Stimulated activated CD8-positive, alpha-beta memory T cell treated with anti-CD3 and anti-CD28 coated beads, Interleukin-2, amount 100 ng/mL, for 1 hour (primary cell): ENCODE data around the gene NXPH4.

Experiments used
- DNase-seq, 2 donors: peaks; one replicate each; pipeline ENCODE4 v3.0.0-alpha.2; 2020; ENCODE audit warnings: low read depth in 2 of 2

Gene NXPH4

DNA sequence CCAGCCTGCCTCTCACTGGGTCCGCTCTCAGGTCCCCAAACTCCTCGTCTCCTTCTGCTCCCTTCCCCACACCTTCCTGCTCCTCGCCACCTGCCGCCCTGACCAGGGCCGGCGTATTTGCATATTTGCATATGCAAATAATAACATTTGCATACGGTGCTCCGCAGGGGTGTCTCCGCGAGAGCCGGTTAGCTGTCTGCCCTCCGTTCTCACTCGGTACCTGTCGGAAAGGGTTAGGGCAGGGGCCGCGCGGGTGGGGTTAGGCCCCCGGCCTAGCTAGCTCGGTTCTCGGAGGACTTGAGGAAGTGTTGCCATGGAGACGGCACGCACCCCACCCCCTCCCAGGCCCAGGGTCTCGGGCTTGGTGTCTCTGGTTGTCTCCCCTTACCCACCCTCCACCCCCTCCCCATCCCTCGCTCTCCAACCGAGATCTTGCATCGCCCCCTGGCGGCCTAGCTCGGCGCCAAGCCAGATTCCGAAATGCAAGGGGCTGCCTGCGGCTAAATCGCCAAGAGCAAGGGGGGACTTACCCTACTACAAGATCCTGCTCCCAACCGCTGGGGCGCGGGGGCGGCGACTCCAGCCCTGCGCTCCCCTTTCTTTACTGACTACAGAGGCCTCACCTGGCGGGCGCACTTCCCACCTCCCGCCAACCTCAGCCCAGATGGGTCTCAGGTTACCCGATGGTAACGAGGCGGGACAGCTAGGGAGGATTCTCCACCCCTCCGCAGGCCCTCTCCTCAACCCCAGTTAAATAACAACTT is 26.3 kb downstream of the NXPH4 start:
- DNase-seq = no peak

DNA sequence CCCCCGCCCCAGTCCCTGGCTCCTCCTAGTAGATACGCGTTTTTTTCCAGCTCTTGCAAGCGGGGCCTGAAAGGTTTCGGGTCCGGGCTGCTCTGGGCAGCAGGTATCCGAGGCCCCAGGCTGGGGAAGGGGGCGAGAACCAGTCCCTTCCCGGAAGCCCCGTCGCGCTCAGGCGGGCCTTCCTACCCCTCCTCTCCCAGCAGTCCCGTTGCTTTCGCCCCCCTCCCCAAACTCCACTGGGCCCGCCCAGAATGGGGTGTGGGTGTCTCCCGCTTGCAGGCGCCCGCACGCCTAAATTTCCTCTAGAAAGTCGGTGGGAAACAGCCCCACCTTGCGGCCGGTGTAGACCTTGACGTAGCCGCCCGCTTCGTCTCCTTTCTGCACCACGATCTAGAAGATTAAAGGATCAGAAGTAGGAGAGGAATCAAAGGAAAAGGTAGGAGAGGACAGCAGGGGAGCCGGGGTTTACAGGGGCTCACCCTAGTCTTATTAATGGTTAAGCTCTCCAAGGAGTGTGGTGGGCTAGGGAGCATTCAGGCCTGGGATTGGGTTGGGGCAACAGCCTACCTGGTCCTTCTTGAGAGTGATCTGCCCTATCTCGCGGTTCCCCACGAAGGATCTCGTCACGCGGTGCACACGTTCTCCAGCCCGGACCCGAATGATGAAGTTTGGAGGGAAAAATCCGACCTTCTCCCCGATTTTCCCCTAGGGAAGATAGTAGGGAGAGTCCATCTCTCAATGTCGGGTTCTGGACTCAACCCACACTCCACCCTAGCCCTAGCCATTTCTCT is 27.1 kb downstream of the NXPH4 start:
- peak; percentile 48 to 68 for DNase-seq

DNA sequence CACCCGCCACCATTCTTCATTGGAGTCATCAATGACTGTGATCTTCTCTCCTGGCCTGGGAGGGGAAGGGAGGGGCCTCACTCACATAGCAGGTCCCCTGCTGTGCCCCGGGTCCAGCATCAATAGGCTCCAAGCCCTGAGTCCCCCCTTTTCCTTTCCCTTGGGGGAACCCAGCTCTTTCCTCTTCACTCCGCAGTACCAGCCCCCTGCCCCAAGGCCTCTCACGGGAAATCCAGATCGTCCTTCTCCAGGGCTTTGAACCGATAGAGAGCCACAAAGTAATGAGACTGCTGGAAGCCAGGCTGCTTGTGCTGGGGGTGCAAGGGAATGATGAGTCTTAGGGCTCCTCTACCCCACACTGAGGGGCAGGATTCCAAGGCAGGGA is 27.7 kb downstream of the NXPH4 start:
- DNase-seq = no peak

GRCh38 chr12:57247041-57247440 is 30.4 kb downstream of the NXPH4 start:
- DNase-seq = no peak

- no peak for DNase-seq
Measured at GRCh38 chr12:57248934-57249742, 32.5 kb downstream of the NXPH4 start.

DNA sequence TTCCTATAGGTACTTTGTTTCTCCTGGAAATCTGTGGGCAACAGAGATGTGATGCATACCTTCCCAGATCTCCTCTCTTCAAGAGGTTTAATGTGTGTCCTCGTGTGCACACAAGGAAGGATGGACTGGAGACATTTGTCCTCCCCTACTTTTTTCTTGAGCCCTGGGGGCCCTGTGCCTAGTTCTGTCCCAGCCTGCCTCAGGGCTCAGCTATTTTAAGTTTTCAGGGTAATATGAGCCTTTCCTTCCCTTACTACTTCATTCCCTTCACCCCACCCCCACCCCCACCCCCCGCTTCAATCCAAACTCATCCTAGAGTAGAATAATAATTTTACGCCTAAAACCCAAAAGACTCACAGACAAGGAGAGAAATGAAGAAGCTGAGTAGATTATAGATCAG is 33.9 kb downstream of the NXPH4 start:
- no peak for DNase-seq

- DNase-seq = no peak
Measured at GRCh38 chr12:57250956-57251355, 34.4 kb downstream of the NXPH4 start, which contains the start of gene STAC3. Gene STAC3, minus strand, starts transcription at chr12:57251187. Its CDS starts 1,551 bp downstream, at chr12:57249636.

DNA sequence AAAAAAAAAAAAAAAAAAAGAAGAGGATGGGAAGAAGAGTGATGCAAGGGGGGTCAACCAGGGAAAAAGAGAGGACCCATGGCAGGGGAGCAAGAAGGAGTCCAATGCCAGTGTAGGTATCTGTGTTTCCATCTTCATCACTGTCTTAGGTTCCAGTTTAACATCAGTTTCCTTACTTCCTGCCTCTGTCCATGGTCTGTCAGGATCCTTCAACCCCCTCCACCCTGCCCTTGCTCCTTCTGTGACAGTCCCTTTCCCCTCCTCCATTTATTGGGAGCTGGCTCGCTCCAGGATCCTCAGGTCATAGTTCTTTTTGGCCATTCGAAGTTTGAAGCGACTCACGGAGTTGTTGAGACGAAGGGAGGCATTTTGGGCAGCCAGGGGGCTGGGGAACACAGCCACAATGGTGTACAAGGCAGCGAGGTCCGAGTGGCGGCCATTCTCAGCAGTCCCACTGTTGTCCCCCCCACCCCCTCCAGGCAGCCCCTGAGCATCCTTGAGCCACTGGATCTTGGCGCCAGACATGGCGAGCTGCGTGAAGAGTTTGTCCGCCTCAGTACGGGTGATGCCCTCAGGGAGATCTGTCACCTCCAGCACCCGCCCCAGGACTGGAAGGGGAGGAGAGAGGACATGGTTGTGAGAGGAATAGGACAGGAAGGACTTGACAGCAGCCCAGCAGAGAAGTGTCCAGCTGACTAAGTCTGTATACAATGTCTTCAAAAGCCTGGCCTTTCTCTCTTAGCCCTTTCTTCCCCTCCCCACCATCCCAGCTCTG is 38.1 kb downstream of the NXPH4 start:
- DNase-seq = no peak

- no peak for DNase-seq
Measured at GRCh38 chr12:57255916-57256315, 39.3 kb downstream of the NXPH4 start.

DNA sequence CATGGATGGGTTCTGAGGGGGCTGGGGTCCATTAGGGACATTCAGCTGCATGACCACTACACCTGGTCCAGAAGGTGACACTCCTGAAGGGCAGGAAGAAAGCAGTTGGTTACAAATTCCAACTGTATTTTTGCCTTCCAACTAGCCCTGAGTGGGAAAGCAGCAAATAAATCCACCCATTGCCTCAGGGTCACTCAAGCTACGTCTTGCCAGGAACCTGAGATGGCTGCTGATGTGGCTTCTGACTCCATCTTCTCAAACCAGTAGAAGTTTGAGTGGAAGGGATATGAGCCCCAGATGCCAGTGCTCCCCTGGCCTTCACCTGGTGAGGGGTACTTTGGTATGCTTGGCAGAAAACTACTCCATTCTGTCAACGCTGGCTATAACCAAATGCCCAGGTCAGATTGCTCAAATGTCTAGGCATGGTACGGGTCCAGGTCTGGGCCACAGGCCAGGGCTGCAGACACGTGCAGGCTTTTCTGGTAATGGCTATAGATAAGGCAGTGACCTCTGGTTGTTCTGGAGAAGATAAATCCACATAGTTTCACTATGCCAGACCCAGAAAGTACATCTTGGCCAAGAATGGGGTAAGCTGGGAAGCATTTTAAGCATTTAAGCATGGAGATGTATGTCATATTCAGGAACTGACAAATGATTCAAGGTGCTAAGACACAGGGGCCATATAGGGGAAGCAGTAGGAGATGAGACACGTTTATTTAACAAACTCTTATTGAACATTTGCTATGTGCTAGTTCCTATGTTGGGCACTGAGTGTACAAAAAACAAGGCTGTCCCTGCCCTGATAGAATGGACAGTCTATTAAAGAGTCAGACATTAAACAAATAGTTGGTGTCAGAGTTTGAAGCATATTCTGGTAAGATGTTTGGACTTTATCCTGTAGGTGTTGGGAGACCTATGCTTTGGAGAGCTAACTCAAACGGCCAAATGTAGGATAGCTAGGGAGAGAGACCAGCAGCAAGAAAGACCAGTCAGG is 42.7 kb downstream of the NXPH4 start:
- DNase-seq = no peak

GRCh38 chr12:57260366-57260765 is 43.8 kb downstream of the NXPH4 start:
- DNase-seq = no peak

GRCh38 chr12:57261428-57261865 is 44.9 kb downstream of the NXPH4 start:
- no peak for DNase-seq

GRCh38 chr12:57262126-57262822 is 45.7 kb downstream of the NXPH4 start:
- no peak for DNase-seq

DNA sequence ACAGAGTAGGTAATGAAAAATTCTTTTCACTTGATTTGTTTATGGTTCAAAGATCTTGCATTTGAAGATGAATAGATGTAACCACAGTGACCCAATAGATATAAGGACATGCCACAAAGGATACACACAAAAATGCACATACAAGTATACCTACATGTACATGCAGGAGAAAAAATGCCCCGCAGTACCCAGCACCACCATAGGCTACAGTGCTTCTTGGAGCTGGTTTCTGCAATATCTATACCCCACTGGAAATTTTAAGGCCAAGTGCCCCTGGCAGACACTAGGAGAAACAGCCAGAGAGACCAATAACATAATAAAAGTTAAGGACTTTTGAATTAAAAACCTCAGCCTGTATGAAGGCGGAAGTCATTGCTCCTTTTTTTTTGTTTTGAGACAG is 46.5 kb downstream of the NXPH4 start:
- no peak for DNase-seq

DNA sequence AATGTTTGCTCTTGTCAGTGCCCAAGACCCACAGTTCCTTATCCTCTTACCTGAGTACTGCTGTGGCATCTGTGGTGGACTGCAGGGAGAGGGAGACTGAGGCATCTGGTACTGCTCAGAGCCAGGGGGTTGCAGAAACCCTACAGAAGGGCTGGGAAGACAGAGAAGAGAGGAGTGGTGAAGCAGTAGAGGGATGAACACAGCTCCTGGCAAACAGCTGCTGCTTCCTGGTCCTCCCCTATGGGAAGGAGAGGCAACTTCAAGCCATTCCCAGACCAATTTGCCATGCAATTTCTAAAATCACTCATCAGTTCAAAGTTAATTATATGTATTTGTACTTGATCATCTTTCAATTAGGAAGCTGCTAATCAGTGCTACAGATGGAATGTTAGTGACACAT is 50.1 kb downstream of the NXPH4 start:
- DNase-seq = no peak

DNA sequence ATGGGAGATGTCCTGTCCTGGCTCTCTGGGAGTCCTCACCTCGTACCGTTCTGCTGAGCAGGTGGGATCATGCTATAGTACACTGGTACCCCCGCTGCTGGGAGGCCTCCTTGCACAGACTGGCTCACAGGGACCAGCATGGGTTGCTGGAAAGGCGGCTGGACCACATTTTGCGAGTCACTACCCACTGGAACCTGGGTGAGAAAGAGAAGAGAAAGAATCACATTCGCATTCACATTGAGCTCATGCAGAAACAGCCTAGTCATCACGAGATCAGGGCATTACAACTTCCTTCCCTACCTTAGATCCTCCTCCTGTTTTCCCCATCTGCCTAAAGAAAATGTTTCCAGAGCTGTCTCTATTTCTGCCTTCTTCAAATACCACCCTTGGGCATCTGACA is 51.7 kb downstream of the NXPH4 start:
- no peak for DNase-seq

DNA sequence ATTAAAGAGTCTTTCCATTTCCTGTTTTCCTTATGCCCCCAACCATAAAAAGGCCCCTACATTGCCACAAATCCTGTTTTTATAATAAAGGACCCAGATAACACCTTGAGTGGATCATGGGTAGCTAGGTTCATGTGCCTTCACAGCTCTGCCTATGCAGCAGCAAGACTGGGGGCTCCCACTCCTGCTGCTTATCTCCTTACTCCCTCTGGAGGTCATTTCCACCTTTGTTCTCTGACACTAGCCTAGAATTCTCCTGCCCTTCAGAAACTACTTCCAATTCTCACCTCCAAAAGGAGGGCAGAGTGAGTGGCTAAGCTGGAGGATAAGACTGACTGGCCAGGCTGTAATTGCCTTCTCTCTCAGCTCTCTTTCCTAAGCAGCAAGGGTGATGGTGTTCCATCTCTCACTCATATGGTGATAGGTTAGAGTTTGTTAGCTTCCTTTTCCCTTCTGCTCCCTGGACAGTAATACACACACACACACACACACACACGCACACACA is 54.4 kb downstream of the NXPH4 start:
- no peak for DNase-seq

DNA sequence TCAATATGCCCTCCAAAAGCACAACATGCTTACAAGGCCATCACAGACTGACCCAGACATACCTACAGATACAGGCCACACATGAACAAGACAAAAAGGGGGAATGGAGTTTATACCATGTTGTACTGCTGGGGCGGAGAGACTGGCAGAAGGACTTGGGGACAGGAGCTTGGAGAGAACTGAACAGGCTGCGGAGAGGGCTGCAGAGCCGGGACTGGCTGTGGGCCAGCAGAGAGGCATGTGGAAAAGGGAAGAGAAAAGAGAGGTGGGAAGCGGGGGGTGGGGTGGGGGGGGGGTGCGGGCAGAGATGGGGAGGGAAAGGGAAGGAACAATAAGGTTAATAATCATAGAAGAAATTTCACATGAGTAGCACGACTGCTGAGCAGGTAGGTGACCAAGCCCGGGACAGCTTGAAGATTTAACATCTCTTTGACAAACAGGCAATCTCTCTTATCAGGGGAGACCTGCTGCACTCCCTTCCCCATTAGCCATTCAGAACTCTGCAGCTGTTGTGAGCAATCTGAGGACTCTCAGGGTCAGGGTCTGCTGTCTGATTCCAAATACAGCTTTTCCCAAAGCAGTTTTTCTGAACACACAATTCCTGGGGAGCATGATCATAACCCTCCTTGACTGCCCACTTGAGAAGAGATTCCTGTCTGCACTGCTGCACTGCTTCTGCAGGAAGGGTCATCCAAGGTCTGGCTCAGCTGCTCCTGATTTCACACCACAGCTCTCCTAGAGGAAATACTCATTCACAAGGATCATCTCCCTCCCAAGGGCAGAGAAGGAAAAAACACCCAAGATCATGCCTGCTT is 56.0 kb downstream of the NXPH4 start:
- no peak for DNase-seq

DNA sequence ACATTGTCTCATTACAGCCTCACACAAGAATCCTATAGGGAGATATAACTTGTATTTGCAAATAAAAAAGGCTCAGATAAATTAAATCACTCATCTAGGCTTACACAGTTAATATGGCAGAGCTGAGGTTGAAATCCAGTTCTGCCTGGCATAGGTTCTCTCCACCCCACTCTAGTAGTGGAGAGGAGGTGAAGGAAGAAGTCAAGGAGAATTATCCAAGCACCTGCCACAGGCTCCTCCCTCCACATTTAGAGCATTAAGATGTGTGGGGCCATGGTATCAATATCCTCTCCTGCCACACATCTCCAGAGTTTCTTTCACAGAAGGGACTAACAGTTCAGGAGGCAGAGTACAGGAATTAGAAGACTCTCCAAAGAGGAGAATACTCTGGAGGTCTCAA is 56.9 kb downstream of the NXPH4 start:
- no peak for DNase-seq
